RWPE1 (cell line): Measurements from ENCODE around the gene ADAM21.

Experiments
- CTCF ChIA-PET: fragments of 350-600 bp; sonication (Branson Sonifier 250); formaldehyde crosslinking; extraction: SDS; loops from one replicate; lab custom pipeline; 2021; lab: Yijun Ruan, JAX
- POLR2A ChIA-PET: fragments of 400-600 bp; formaldehyde crosslinking; extraction: SDS; loops from one replicate; lab custom pipeline; 2020; ENCODE audit warnings: antibody characterized with exemption; ENCODE audit not compliant: low non-redundant PET; lab: Yijun Ruan, JAX
- DNase-seq: peaks from one replicate; pipeline ENCODE4 v3.0.0; 2012; ENCODE audit warnings: low spot score
- H3K27ac ChIP-seq: fragments of 450-650 bp; 2 replicates; pipeline ENCODE4 v1.5.1; 2017
- TF ChIP-seq, protein P1 (sequence below): fragments of 450-650 bp; conservative IDR thresholded peaks from 2 replicates; pipeline ENCODE4 v1.5.1; 2017; ENCODE audit warnings: low read depth, mild to moderate bottlenecking

Gene ADAM21

GRCh38 chr14:70489579-70490200 lies 37.7 kb downstream of the ADAM21 start:
- POLR2A ChIA-PET: no interaction called here
- DNase-seq: no peak
- H3K27ac ChIP-seq: no peak overlapping the region
- TF ChIP-seq, protein P1, sequence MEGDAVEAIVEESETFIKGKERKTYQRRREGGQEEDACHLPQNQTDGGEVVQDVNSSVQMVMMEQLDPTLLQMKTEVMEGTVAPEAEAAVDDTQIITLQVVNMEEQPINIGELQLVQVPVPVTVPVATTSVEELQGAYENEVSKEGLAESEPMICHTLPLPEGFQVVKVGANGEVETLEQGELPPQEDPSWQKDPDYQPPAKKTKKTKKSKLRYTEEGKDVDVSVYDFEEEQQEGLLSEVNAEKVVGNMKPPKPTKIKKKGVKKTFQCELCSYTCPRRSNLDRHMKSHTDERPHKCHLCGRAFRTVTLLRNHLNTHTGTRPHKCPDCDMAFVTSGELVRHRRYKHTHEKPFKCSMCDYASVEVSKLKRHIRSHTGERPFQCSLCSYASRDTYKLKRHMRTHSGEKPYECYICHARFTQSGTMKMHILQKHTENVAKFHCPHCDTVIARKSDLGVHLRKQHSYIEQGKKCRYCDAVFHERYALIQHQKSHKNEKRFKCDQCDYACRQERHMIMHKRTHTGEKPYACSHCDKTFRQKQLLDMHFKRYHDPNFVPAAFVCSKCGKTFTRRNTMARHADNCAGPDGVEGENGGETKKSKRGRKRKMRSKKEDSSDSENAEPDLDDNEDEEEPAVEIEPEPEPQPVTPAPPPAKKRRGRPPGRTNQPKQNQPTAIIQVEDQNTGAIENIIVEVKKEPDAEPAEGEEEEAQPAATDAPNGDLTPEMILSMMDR: no peak
- CTCF ChIA-PET: no interaction called here

DNA sequence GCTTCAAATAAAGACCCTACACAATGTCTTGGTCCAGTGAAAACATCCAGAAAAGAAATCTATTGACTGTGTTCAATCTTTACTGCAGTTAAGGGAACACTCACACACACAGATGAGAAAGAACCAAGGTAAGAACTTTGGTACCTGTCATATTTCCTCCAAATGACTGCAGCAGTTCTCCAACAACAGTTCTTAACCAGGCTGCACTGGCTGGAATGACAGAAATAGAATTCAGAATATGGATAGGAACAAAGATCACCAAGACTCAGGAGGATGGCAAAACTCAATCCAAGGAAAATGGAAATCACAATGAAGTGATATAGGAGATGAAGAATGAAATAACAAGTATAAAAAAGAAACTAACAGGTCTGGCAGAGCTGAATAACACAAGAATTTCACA lies 46.2 kb downstream of the ADAM21 start:
- no peak for DNase-seq

More for the DNA sequence above, 46.2 kb downstream of the ADAM21 start:
- POLR2A ChIA-PET: no interaction called here
- no peak overlapping the region for H3K27ac ChIP-seq
- CTCF ChIA-PET: no interaction called here
- TF ChIP-seq, protein P1: no peak
